ENCODE measurements around the gene AATK. TPM values are rescaled to one million over a fixed set of nuclear protein-coding genes. Genes with fewer than 3 reads are reported as not detected.

AATK gene
- total RNA-seq, 2 donors from 2014 or later: 29.1 to 42.2 TPM

DNA sequence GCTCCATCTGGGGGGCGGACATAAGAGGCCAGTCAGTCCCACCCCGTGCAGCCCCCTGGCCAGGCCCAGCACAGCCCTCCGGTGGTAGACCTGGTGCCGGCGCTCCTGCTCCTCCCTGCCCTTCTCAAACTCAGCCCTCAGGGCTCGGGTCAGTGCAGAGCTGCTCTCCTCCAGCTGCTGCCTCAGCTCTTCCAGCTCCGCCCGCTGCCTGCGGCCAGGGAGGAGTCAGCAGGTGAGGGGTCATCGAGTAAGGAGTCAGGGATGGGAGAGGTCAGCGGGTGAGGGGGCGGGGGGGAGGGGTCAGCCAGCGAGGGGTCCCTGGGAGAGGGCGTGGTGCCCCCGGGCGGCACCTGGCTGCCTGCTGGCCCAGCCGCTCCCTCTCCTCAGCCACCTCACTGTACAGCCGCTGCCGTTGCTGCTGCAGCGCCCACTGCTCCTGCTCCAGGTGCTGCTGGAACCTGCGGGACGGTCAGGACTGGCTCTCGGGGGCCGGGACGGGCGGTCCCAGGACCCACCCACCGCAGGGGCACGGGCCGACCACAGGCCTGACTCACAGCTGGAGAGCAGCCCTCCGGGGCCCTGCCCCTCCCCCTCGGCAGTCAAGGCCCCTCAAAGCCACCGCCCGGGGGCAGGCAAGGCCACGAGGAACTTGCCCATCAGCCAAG is 26.5 kb upstream of the AATK start:
- DNase-seq: no peak

DNA sequence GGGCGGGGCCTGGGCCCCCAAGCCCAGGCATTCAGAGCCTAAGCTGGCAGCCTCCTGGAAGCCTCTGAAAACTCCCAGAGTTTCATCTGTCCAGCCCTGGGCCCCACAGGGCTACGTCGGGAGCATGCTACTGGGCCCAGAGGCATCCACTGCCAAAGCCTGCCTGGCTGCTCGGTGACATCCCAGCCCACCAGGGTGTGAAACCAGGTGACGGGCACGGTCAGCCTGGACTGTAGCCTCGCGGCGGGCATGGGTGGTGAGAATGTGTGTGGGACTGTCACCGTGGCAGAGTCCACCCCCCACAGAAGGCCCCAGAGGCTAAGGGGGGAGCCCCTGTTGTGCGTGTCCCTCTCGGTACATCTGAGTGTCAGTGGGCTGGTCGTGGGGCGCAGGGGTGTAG is 25.6 kb upstream of the AATK start:
- Histone ChIP-seq H3K9me3 (no peaks in the 10 kb centered on the region), H3K27ac (no peak overlapping the region), H3K4me3 (no peak overlapping the region), H3K4me1 (no peaks in the 10 kb centered on the region), H3K27me3 (no peaks in the 10 kb centered on the region), H3K36me3 (replicated peaks in 1 of 2; ENCODE audit: insufficient read depth in 1 of 2, low read depth in 2 of 2) (no peaks in the 10 kb centered on the region)
- TF ChIP-seq POLR2A (IDR thresholded peaks at IDR 0.05) (no peak), CTCF (IDR thresholded peaks at IDR 0.05) (no peak)
- WGBS, 2 donors: 94% methylated on average over 14 of the region's 14 CpGs; no CpG with 5 or more reads in 1 of the 2 donors
- intact Hi-C loops (cut with DNase I): no loop called here
- DNase-seq (no peak), ATAC-seq (no peak)

More for the DNA sequence above, 26.5 kb upstream of the AATK start:
- no peak overlapping the region for H3K27ac ChIP-seq
- no peaks in the 10 kb centered on the region for H3K4me1 ChIP-seq
- TF ChIP-seq CTCF (IDR thresholded peaks at IDR 0.05) (no peak), POLR2A (IDR thresholded peaks at IDR 0.05) (no peak)
- no peak overlapping the region for H3K4me3 ChIP-seq
- ATAC-seq: no peak
- WGBS, 2 donors: 88% methylated on average over 8 to 22 of the region's 34 CpGs
- intact Hi-C loops (cut with DNase I): no loop called here
- H3K9me3 ChIP-seq: no peaks in the 10 kb centered on the region
- no peaks in the 10 kb centered on the region for H3K27me3 ChIP-seq
- H3K36me3 ChIP-seq (replicated peaks in 1 of 2; ENCODE audit: insufficient read depth in 1 of 2, low read depth in 2 of 2): no peaks in the 10 kb centered on the region

- no peak overlapping the region for H3K4me3 ChIP-seq
- no peaks in the 10 kb centered on the region for H3K27me3 ChIP-seq
- H3K4me1 ChIP-seq: no peaks in the 10 kb centered on the region
- H3K36me3 ChIP-seq (replicated peaks in 1 of 2; ENCODE audit: insufficient read depth in 1 of 2, low read depth in 2 of 2): no peaks in the 10 kb centered on the region
- intact Hi-C loops (cut with DNase I): no loop called here
- TF ChIP-seq CTCF (IDR thresholded peaks at IDR 0.05): no peak
- no peak for TF ChIP-seq POLR2A (IDR thresholded peaks at IDR 0.05)
- DNase-seq: no peak
- H3K27ac ChIP-seq: no peak overlapping the region
- H3K9me3 ChIP-seq: no peaks in the 10 kb centered on the region
- ATAC-seq: no peak
- WGBS, 2 donors: 93 to 95% methylated on average over 12 to 13 of the region's 20 CpGs
These were observed 25.1 kb upstream of the AATK start for GRCh38 chr17:81191116-81191515.

DNA sequence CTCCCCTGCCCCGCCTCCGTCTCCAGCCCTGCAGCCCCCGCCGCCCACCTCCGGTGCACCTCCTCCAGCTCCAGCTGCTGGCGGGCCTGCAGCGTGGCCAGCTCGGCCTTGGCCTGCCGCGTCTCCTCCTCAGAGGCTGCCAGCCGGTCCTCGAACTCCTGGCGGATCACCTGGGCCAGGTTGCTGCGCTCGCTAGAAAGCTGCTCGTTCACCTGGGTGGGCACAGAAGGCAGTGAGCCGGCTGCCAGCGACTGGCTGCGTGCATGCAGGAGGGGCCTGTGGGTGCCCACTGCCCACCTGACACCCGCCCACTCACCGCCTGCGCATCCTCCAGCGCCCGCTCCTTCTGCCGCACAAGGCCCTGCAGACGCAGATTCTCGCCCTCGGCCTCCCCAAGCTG is 24.6 kb upstream of the AATK start:
- Histone ChIP-seq H3K27me3 (no peaks in the 10 kb centered on the region), H3K4me1 (no peaks in the 10 kb centered on the region), H3K36me3 (replicated peaks in 1 of 2; ENCODE audit: insufficient read depth in 1 of 2, low read depth in 2 of 2) (no peaks in the 10 kb centered on the region), H3K27ac (no peak overlapping the region), H3K4me3 (no peak overlapping the region), H3K9me3 (no peaks in the 10 kb centered on the region)
- ATAC-seq: no peak
- intact Hi-C loops (cut with DNase I): no loop called here
- TF ChIP-seq CTCF (IDR thresholded peaks at IDR 0.05) (no peak), POLR2A (IDR thresholded peaks at IDR 0.05) (no peak)
- DNase-seq: no peak
- 87 to 92% methylated on average over 3 to 25 of the region's 28 CpGs for WGBS, 2 donors
